H9 (cell line): ENCODE measurements around the gene AFAP1L2. TPM values are rescaled to one million over a fixed set of nuclear protein-coding genes. Genes with fewer than 3 reads are reported as not detected.

Experiments used
- DNase-seq: peaks from one replicate; pipeline ENCODE4 v3.0.0-alpha.2; 2017
- H2AFZ ChIP-seq: one replicate; pipeline ENCODE4 v1.6.1; 2013; ENCODE audit warnings: mild to moderate bottlenecking, low read length, control low read depth, moderate library complexity
- H2AK5ac ChIP-seq: 2 replicates; pipeline ENCODE4 v1.6.1; 2013; ENCODE audit warnings: low read length, control low read depth, mixed read lengths; ENCODE audit not compliant: insufficient read length
- H2BK120ac ChIP-seq: one replicate; pipeline ENCODE4 v1.6.1; 2013; ENCODE audit warnings: low read depth, mild to moderate bottlenecking, low read length, control low read depth, inconsistent platforms; ENCODE audit not compliant: poor library complexity, severe bottlenecking
- H2BK12ac ChIP-seq: 2 replicates; pipeline ENCODE4 v1.6.1; 2013; ENCODE audit warnings: low read length, control low read depth, mixed read lengths, low read depth; ENCODE audit not compliant: insufficient read length
- H2BK15ac ChIP-seq: 2 replicates; pipeline ENCODE4 v1.6.1; 2013; ENCODE audit warnings: low read depth, low read length, control low read depth
- H2BK20ac ChIP-seq: one replicate; pipeline ENCODE4 v1.6.1; 2013; ENCODE audit warnings: low read depth, mild to moderate bottlenecking, low read length, control low read depth, inconsistent platforms; ENCODE audit not compliant: poor library complexity, severe bottlenecking
- H2BK5ac ChIP-seq: 2 replicates; pipeline ENCODE4 v1.6.1; 2013; ENCODE audit warnings: low read length, control low read depth, mixed read lengths; ENCODE audit not compliant: insufficient read length
- H3K14ac ChIP-seq: 2 replicates; pipeline ENCODE4 v1.6.1; 2013; ENCODE audit warnings: low read length, control low read depth; ENCODE audit not compliant: insufficient read depth
- H3K18ac ChIP-seq: 2 replicates; pipeline ENCODE4 v1.6.1; 2013; ENCODE audit warnings: low read depth, mild to moderate bottlenecking, mixed read lengths, low read length, control low read depth; ENCODE audit not compliant: insufficient read length
- H3K23ac ChIP-seq: 2 replicates; pipeline ENCODE4 v1.6.1; 2013; ENCODE audit warnings: low read length, control low read depth, mixed read lengths, low read depth; ENCODE audit not compliant: insufficient read length
- H3K23me2 ChIP-seq: 2 replicates; pipeline ENCODE4 v1.6.1; 2013; ENCODE audit warnings: low read depth, mild to moderate bottlenecking, mixed read lengths, low read length, control low read depth; ENCODE audit not compliant: insufficient read length, poor library complexity, severe bottlenecking
- H3K27ac ChIP-seq: 2 replicates; pipeline ENCODE4 v1.5.1; 2013; ENCODE audit warnings: low read length, control low read depth, mixed read lengths, low read depth; ENCODE audit not compliant: insufficient read length
- H3K27me3 ChIP-seq: 2 replicates; pipeline ENCODE4 v1.6.1; 2013; ENCODE audit warnings: low read length, control low read depth, inconsistent platforms; ENCODE audit not compliant: insufficient read depth
- H3K4ac ChIP-seq: 2 replicates; pipeline ENCODE4 v1.6.1; 2013; ENCODE audit warnings: low read depth, mild to moderate bottlenecking, control low read depth, inconsistent platforms, low read length, moderate library complexity
- H3K4me1 ChIP-seq: 2 replicates; pipeline ENCODE4 v1.6.1; 2013; ENCODE audit warnings: low read length, control low read depth, inconsistent platforms; ENCODE audit not compliant: insufficient read depth
- H3K4me2 ChIP-seq: 2 replicates; pipeline ENCODE4 v1.6.1; 2013; ENCODE audit warnings: low read length, control low read depth, mixed read lengths; ENCODE audit not compliant: insufficient read length, insufficient read depth
- H3K56ac ChIP-seq: 2 replicates; pipeline ENCODE4 v1.6.1; 2013; ENCODE audit warnings: low read depth, mild to moderate bottlenecking, mixed read lengths, low read length, control low read depth; ENCODE audit not compliant: insufficient read length
- H3K79me1 ChIP-seq: 2 replicates; pipeline ENCODE4 v1.6.1; 2013; ENCODE audit warnings: low read depth, mild to moderate bottlenecking, moderate library complexity, low read length, control low read depth, inconsistent platforms; ENCODE audit not compliant: insufficient read depth, poor library complexity, severe bottlenecking
- H3K79me2 ChIP-seq: 2 replicates; pipeline ENCODE4 v1.6.1; 2013; ENCODE audit warnings: low read length, control low read depth, inconsistent platforms; ENCODE audit not compliant: insufficient read depth
- H3K9ac ChIP-seq: 2 replicates; pipeline ENCODE4 v1.6.1; 2013; ENCODE audit warnings: low read length, control low read depth, mixed read lengths; ENCODE audit not compliant: insufficient read length; ENCODE audit errors: extremely low read depth
- H3K9me3 ChIP-seq: one replicate; pipeline ENCODE4 v1.6.1; 2013; ENCODE audit warnings: low read depth, low read length, inconsistent platforms; ENCODE audit not compliant: control insufficient read depth
- H3T11ph ChIP-seq: one replicate; pipeline ENCODE4 v1.6.1; 2013; ENCODE audit warnings: mild to moderate bottlenecking, low read length, control low read depth, inconsistent platforms
- H4K20me1 ChIP-seq: one replicate; pipeline ENCODE4 v1.6.1; 2013; ENCODE audit not compliant: control insufficient read depth, insufficient read length, insufficient read depth
- H4K5ac ChIP-seq: 2 replicates; pipeline ENCODE4 v1.6.1; 2013; ENCODE audit warnings: low read depth, mild to moderate bottlenecking, mixed read lengths, low read length, control low read depth; ENCODE audit not compliant: insufficient read length
- H4K8ac ChIP-seq: replicated peaks from 2 replicates; pipeline ENCODE4 v1.6.1; 2013; ENCODE audit warnings: low read length, control low read depth, mixed read lengths, low read depth; ENCODE audit not compliant: insufficient read length
- H4K91ac ChIP-seq: 2 replicates; pipeline ENCODE4 v1.6.1; 2013; ENCODE audit warnings: low read depth, mild to moderate bottlenecking, moderate library complexity, mixed read lengths, low read length, control low read depth; ENCODE audit not compliant: insufficient read length
- H3K27ac Mint-ChIP-seq, 3 experiments: 2 replicates in 2 of 3; 3 replicates in 1 of 3; pipeline ENCODE4 v1.8.0; 2020 to 2021; ENCODE audit warnings: mixed read lengths in 3 of 3, mild to moderate bottlenecking in 1 of 3, moderate library complexity in 1 of 3
- H3K27me3 Mint-ChIP-seq: 2 replicates; pipeline ENCODE4 v1.8.0; 2021; ENCODE audit warnings: low read depth, mild to moderate bottlenecking, moderate library complexity, mixed read lengths
- H3K36me3 Mint-ChIP-seq, 3 experiments: 2 replicates in 2 of 3; 3 replicates in 1 of 3; pipeline ENCODE4 v1.8.0; 2020 to 2021; ENCODE audit warnings: low read depth in 3 of 3, mixed read lengths in 3 of 3; ENCODE audit not compliant: insufficient read depth in 1 of 3
- H3K4me1 Mint-ChIP-seq, 2 experiments: 2 replicates each; pipeline ENCODE4 v1.8.0; 2020; ENCODE audit warnings: mixed read lengths in 2 of 2
- H3K4me3 Mint-ChIP-seq, 2 experiments: 2 replicates in 1 of 2; 3 replicates in 1 of 2; pipeline ENCODE4 v1.8.0; 2020 to 2021; ENCODE audit warnings: mild to moderate bottlenecking in 2 of 2, mixed read lengths in 2 of 2, moderate library complexity in 1 of 2
- H3K9me3 Mint-ChIP-seq, 2 experiments: 2 replicates in 1 of 2; 3 replicates in 1 of 2; pipeline ENCODE4 v1.8.0; 2020; ENCODE audit warnings: mild to moderate bottlenecking in 2 of 2, mixed read lengths in 2 of 2, moderate library complexity in 1 of 2
- CTCF ChIP-seq: fragments of 200-600 bp; sonication (generic); conservative IDR thresholded peaks from 3 replicates; pipeline ENCODE4 v1.8.0; 2021; ENCODE audit warnings: antibody characterized with exemption, mild to moderate bottlenecking
- WGBS: extraction: QIAGEN DNeasy Blood & Tissue Kit; methylation state at CpG from one replicate; pipeline ENCODE4 v1.1.7; 2013; ENCODE audit warnings: missing lambda C conversion rate, low lambda C conversion rate, mixed read lengths; ENCODE audit not compliant: insufficient read length; ENCODE audit errors: extremely low coverage; 5-methylcytosine and 5-hydroxymethylcytosine counted together
- total RNA-seq: library from RNA; stranded (reverse); gene quantifications from 2 replicates; pipeline ENCODE4 v1.2.1, GENCODE V29; 2021

AFAP1L2 gene
- total RNA-seq, 1 experiment from 2014 or later = 0.77 TPM

- no peak overlapping the region for H3K4me3 Mint-ChIP-seq
Measured at GRCh38 chr10:114266521-114266920, 137.8 kb downstream of the AFAP1L2 start.

More at GRCh38 chr10:114266521-114266920, 137.8 kb downstream of the AFAP1L2 start:
- no peak for TF ChIP-seq CTCF
- no peak overlapping the region for H3T11ph ChIP-seq
- no peak overlapping the region for H4K8ac ChIP-seq
- H3K79me1 ChIP-seq = no peaks in the 10 kb centered on the region
- no peaks in the 10 kb centered on the region for H3K79me2 ChIP-seq
- no peak overlapping the region for H2BK15ac ChIP-seq
- Mint-ChIP-seq H3K36me3 (no peaks in the 10 kb centered on the region), H3K27me3 (no peaks in the 10 kb centered on the region; the same call in 1 of the 2 replicates), H3K9me3 (no peaks in the 10 kb centered on the region), H3K27ac (no peak overlapping the region; a peak in 1 of 7 replicates), H3K4me1 (peaks cover 7 to 9% of the 10 kb centered on the region in 2 experiments)
- H2AFZ ChIP-seq = no peak overlapping the region
- H3K4me2 ChIP-seq = no peak overlapping the region
- H3K23ac ChIP-seq = no peak overlapping the region
- no peak for DNase-seq
- WGBS = no CpG with 5 or more reads among the region's 5 CpGs
- no peak overlapping the region for H2BK20ac ChIP-seq
- no peak overlapping the region for H3K14ac ChIP-seq
- H3K23me2 ChIP-seq = no peaks in the 10 kb centered on the region
- no peak overlapping the region for H4K5ac ChIP-seq
- no peak overlapping the region for H2AK5ac ChIP-seq
- H3K9ac ChIP-seq = no peak overlapping the region
- H3K27me3 ChIP-seq = no peaks in the 10 kb centered on the region; the same call in 1 of the 2 replicates
- no peak overlapping the region for H3K18ac ChIP-seq
- H4K91ac ChIP-seq = no peak overlapping the region
- no peaks in the 10 kb centered on the region; the same call in 1 of the 2 replicates for H3K4me1 ChIP-seq
- H2BK5ac ChIP-seq = no peak overlapping the region
- H4K20me1 ChIP-seq = no peaks in the 10 kb centered on the region
- H3K27ac ChIP-seq = no peak overlapping the region
- H2BK12ac ChIP-seq = no peak overlapping the region
- H3K4ac ChIP-seq = no peak overlapping the region
- no peaks in the 10 kb centered on the region for H3K9me3 ChIP-seq
- H2BK120ac ChIP-seq = no peak overlapping the region
- H3K56ac ChIP-seq = no peak overlapping the region
